HUES48 (cell line): Measurements from ENCODE around the gene LRRC8E.
A peak's percentile ranks its signal among the peaks of the same experiment; 100 is the strongest.

Source experiments
- H3K27ac ChIP-seq: one replicate; pipeline ENCODE4 v1.7.0; 2013; ENCODE audit warnings: low read depth, low read length, inconsistent platforms
- H3K27me3 ChIP-seq: 2 replicates; pipeline ENCODE4 v1.6.1; 2013; ENCODE audit warnings: mild to moderate bottlenecking, low read length; ENCODE audit not compliant: control insufficient read depth, insufficient read depth
- H3K36me3 ChIP-seq: 2 replicates; pipeline ENCODE4 v1.6.1; 2013; ENCODE audit warnings: low read length; ENCODE audit not compliant: control insufficient read depth, insufficient read depth
- H3K4me1 ChIP-seq: 2 replicates; pipeline ENCODE4 v1.6.1; 2013; ENCODE audit warnings: mild to moderate bottlenecking, low read length; ENCODE audit not compliant: control insufficient read depth, insufficient read depth
- H3K4me3 ChIP-seq: 2 replicates; pipeline ENCODE4 v1.5.1; 2013; ENCODE audit warnings: mild to moderate bottlenecking, low read depth, low read length
- H3K9ac ChIP-seq: 2 replicates; pipeline ENCODE4 v1.6.1; 2013; ENCODE audit warnings: mild to moderate bottlenecking, low read depth, low read length, moderate library complexity
- H3K9me3 ChIP-seq: 2 replicates; pipeline ENCODE4 v1.6.1; 2013; ENCODE audit warnings: low read length; ENCODE audit not compliant: control insufficient read depth, insufficient read depth

Gene LRRC8E

GRCh38 chr19:7869910-7870511 is 18.3 kb upstream of the LRRC8E start:
- no peak overlapping the region for H3K9ac ChIP-seq
- H3K27ac ChIP-seq, result no peak overlapping the region
- no peaks in the 10 kb centered on the region for H3K9me3 ChIP-seq
- H3K36me3 ChIP-seq, result no peaks in the 10 kb centered on the region
- H3K4me3 ChIP-seq, result peak overlapping the region; percentile 64; the same call in 1 of the 2 replicates
- peaks cover 30% of the 10 kb centered on the region for H3K27me3 ChIP-seq
- H3K4me1 ChIP-seq, result peaks cover 13% of the 10 kb centered on the region; the same call in 1 of the 2 replicates

GRCh38 chr19:7870571-7871436 is 17.5 kb upstream of the LRRC8E start:
- no peaks in the 10 kb centered on the region for H3K9me3 ChIP-seq
- H3K4me3 ChIP-seq, result no peak overlapping the region
- H3K4me1 ChIP-seq, result peaks cover 10% of the 10 kb centered on the region; the same call in 1 of the 2 replicates
- H3K9ac ChIP-seq, result peak overlapping the region; percentile 44; the same call in 1 of the 2 replicates
- H3K27me3 ChIP-seq, result peaks cover 23% of the 10 kb centered on the region
- no peaks in the 10 kb centered on the region for H3K36me3 ChIP-seq
- peak overlapping the region; percentile 82 for H3K27ac ChIP-seq

GRCh38 chr19:7871437-7872305 is 16.6 kb upstream of the LRRC8E start:
- H3K27me3 ChIP-seq, result peaks cover 19% of the 10 kb centered on the region
- no peaks in the 10 kb centered on the region for H3K9me3 ChIP-seq
- no peak overlapping the region for H3K9ac ChIP-seq
- peaks cover 10% of the 10 kb centered on the region; the same call in 1 of the 2 replicates for H3K4me1 ChIP-seq
- H3K4me3 ChIP-seq, result peak overlapping the region; percentile 40; the same call in 1 of the 2 replicates
- H3K27ac ChIP-seq, result peak overlapping the region; percentile 82
- H3K36me3 ChIP-seq, result no peaks in the 10 kb centered on the region

DNA sequence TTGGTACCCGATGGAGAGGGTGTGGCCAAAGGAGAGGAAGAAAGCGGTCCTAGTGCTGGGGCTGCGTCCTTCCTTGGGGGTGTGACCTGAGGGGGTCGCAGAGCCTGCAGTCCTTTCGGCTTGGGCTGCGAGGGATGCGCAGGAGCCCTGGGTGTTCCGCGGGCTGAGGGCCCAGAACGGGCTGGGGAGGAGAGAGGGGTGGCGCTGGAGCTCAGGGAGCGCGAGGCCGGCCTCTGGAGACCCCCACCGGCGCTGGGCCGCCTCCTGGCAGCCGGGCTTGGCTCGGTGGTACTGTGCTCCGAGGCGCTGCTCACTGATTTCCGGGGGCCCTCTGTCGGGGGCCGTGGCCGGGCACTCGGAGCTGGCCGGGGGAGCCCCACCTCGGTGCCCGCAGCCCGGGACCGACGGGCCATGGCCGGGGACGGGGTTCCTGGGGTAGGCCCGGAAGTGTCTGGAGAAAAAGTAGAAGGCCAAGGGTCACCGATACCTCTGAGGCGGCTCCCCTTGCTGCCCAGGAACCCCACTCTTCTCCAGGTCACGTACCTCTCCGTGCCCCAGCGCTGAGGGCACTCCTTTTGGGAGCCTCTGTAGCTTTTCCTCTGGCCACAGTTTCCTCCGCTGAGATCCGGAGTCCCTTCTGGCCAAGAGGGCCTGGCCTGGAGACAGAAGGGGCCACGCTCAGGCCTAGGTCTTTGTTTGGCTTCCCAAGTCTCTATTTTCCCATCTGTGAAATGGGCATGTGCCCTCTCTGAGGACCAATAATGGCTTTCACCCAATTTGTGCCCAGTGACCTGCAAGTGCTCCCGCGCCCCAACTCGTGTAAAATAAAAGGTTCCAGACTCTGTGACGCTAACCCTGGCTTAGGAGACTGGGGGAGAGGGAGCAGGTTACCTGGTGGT is 15.8 kb upstream of the LRRC8E start:
- Histone ChIP-seq H3K36me3 (no peaks in the 10 kb centered on the region), H3K27ac (no peak overlapping the region), H3K27me3 (peaks cover 11% of the 10 kb centered on the region), H3K4me3 (peak overlapping the region; percentile 90; the same call in 1 of the 2 replicates), H3K9me3 (no peaks in the 10 kb centered on the region), H3K9ac (no peak overlapping the region), H3K4me1 (peaks cover 10% of the 10 kb centered on the region; the same call in 1 of the 2 replicates)

- H3K27ac ChIP-seq, result peak overlapping the region; percentile 47
- H3K4me1 ChIP-seq, result peaks cover 10% of the 10 kb centered on the region; the same call in 1 of the 2 replicates
- peaks cover 9% of the 10 kb centered on the region for H3K27me3 ChIP-seq
- peak overlapping the region; percentile 90 for H3K4me3 ChIP-seq
- H3K36me3 ChIP-seq, result no peaks in the 10 kb centered on the region
- peak overlapping the region; percentile 44; the same call in 1 of the 2 replicates for H3K9ac ChIP-seq
- no peaks in the 10 kb centered on the region for H3K9me3 ChIP-seq
Observed at GRCh38 chr19:7873304-7874075, 14.8 kb upstream of the LRRC8E start.

GRCh38 chr19:7874076-7874896 is 14.0 kb upstream of the LRRC8E start, which contains the start of gene PRR36:
PRR36 (minus strand) TSS chr19:7874390; CDS start chr19:7873689, 701 bp downstream.
- Histone ChIP-seq H3K36me3 (no peaks in the 10 kb centered on the region), H3K4me1 (peaks cover 10% of the 10 kb centered on the region; the same call in 1 of the 2 replicates), H3K27ac (peak within 1 kb of the TSS; percentile 47), H3K9me3 (no peaks in the 10 kb centered on the region), H3K27me3 (peaks cover 9% of the 10 kb centered on the region), H3K4me3 (peak within 1 kb of the TSS; percentile 90), H3K9ac (peak within 1 kb of the TSS; percentile 44; the same call in 1 of the 2 replicates)

DNA sequence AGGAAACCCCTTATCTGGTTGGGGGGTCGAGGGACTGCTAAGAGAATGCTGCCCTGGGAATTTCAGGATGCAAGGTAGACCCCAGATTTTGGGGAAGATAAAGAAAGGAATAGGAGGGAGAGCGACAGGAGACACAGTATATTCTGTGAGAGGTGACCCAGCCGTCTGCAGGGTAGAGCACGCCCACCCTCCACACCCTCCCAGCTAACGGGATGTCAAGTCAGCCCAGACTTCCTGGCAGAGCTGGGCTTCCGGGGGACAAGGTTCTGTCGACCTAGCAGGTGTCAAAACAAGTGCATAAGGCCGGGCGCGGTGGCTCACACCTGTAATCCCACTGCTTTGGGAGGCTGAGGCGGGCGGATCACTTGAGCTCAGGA is 13.4 kb upstream of the LRRC8E start:
- Histone ChIP-seq H3K4me1 (peaks cover 10% of the 10 kb centered on the region; the same call in 1 of the 2 replicates), H3K27ac (no peak overlapping the region), H3K36me3 (no peaks in the 10 kb centered on the region), H3K27me3 (peaks cover 9% of the 10 kb centered on the region), H3K9ac (no peak overlapping the region), H3K9me3 (no peaks in the 10 kb centered on the region), H3K4me3 (peak overlapping the region; percentile 90)

- no peak overlapping the region for H3K27ac ChIP-seq
- peaks cover 9% of the 10 kb centered on the region for H3K27me3 ChIP-seq
- H3K9me3 ChIP-seq, result no peaks in the 10 kb centered on the region
- no peaks in the 10 kb centered on the region for H3K36me3 ChIP-seq
- H3K9ac ChIP-seq, result no peak overlapping the region
- H3K4me1 ChIP-seq, result peaks cover 3% of the 10 kb centered on the region; the same call in 1 of the 2 replicates
- no peak overlapping the region for H3K4me3 ChIP-seq
Observed at GRCh38 chr19:7877249-7877836, 11.0 kb upstream of the LRRC8E start.
